ENCODE measurements around the gene APH1A. TPM values are rescaled to one million over a fixed set of nuclear protein-coding genes. Genes with fewer than 3 reads are reported as not detected.

Gene APH1A
- total RNA-seq, 1 donor from 2014 or later, result 161 TPM

- TF ChIP-seq, protein P1, sequence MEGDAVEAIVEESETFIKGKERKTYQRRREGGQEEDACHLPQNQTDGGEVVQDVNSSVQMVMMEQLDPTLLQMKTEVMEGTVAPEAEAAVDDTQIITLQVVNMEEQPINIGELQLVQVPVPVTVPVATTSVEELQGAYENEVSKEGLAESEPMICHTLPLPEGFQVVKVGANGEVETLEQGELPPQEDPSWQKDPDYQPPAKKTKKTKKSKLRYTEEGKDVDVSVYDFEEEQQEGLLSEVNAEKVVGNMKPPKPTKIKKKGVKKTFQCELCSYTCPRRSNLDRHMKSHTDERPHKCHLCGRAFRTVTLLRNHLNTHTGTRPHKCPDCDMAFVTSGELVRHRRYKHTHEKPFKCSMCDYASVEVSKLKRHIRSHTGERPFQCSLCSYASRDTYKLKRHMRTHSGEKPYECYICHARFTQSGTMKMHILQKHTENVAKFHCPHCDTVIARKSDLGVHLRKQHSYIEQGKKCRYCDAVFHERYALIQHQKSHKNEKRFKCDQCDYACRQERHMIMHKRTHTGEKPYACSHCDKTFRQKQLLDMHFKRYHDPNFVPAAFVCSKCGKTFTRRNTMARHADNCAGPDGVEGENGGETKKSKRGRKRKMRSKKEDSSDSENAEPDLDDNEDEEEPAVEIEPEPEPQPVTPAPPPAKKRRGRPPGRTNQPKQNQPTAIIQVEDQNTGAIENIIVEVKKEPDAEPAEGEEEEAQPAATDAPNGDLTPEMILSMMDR (IDR thresholded peaks at IDR 0.05; ENCODE audit: insufficient read depth, low read length, poor library complexity, severe bottlenecking), result no peak
- no peak for DNase-seq (ENCODE audit: low read depth)
These were observed 33.5 kb upstream of the APH1A start for GRCh38 chr1:150302338-150302737.

GRCh38 chr1:150299716-150300115 lies 30.9 kb upstream of the APH1A start:
- DNase-seq (ENCODE audit: low read depth), result no peak
- no peak overlapping the region for H3K4me3 ChIP-seq (ENCODE audit: low read depth, low read length)
- H3K36me3 ChIP-seq (ENCODE audit: control insufficient read depth, insufficient read depth, low read length), result peaks cover 1% of the 10 kb centered on the region
- TF ChIP-seq, protein P1 (IDR thresholded peaks at IDR 0.05; ENCODE audit: insufficient read depth, low read length, poor library complexity, severe bottlenecking), result no peak
- H3K27me3 ChIP-seq (ENCODE audit: control insufficient read depth, insufficient read depth, low read length), result no peaks in the 10 kb centered on the region

More at GRCh38 chr1:150302338-150302737, 33.5 kb upstream of the APH1A start:
- Histone ChIP-seq H3K27me3 (ENCODE audit: control insufficient read depth, insufficient read depth, low read length) (no peaks in the 10 kb centered on the region), H3K36me3 (ENCODE audit: control insufficient read depth, insufficient read depth, low read length) (peaks cover 1% of the 10 kb centered on the region), H3K4me3 (ENCODE audit: low read depth, low read length) (no peak overlapping the region)

GRCh38 chr1:150295476-150295875 lies 26.7 kb upstream of the APH1A start:
- DNase-seq (ENCODE audit: low read depth), result no peak
- H3K27me3 ChIP-seq (ENCODE audit: control insufficient read depth, insufficient read depth, low read length), result no peaks in the 10 kb centered on the region
- no peak overlapping the region for H3K4me3 ChIP-seq (ENCODE audit: low read depth, low read length)
- TF ChIP-seq, protein P1 (IDR thresholded peaks at IDR 0.05; ENCODE audit: insufficient read depth, low read length, poor library complexity, severe bottlenecking), result no peak
- no peaks in the 10 kb centered on the region for H3K36me3 ChIP-seq (ENCODE audit: control insufficient read depth, insufficient read depth, low read length)

DNA sequence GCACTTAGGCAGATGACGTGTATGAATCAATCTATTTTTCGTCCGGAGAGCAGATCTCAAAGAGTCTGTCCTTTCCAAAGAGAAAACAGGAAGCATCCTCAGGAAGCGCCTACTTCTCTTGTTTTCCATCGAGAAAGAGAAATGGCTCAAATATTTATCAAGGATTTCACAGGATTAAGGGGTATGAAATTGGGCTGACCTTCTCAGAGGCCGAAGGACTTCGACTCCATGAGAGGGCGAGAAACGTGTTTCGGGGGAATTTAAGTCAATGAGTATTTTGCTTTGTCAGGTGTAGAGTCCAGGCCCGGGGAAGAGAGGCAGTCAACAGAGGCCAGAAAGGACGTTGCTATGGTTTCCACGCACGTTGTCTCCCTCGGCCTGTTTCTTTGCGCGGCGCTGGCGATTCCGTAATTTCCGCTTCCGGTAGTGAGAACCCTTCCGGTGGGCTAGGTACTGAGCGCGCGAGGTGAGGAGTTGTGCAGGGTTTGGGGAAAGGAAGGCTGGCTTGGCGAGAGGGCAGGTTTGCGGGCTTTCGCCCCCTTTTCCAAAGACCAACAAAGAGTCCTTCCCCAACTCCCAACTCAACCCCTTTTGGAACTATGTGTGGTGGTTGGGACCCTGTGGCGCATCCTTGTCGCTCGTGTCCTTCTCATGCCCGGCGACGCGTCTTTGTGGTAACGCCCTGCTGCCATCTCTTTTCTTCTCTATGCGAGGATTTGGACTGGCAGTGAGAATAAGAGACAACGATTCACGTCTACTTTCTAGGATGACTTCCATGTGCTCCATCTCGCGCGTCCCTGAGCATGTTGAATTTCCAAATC lies 24.8 kb upstream of the APH1A start, which contains the start of gene MRPS21:
TSS of gene MRPS21 (plus strand) at position 429 of the 821 bp plus-strand sequence. CDS start 506 bp downstream, outside the sequence.
- TF ChIP-seq, protein P1 (IDR thresholded peaks at IDR 0.05; ENCODE audit: insufficient read depth, low read length, poor library complexity, severe bottlenecking), result no peak
- no peaks in the 10 kb centered on the region for H3K27me3 ChIP-seq (ENCODE audit: control insufficient read depth, insufficient read depth, low read length)
- peak; percentile 74 for DNase-seq (ENCODE audit: low read depth)
- H3K4me3 ChIP-seq (ENCODE audit: low read depth, low read length), result peak within 1 kb of the TSS; percentile 87
- no peaks in the 10 kb centered on the region for H3K36me3 ChIP-seq (ENCODE audit: control insufficient read depth, insufficient read depth, low read length)

GRCh38 chr1:150288822-150289221 lies 20.0 kb upstream of the APH1A start:
- TF ChIP-seq, protein P1 (IDR thresholded peaks at IDR 0.05; ENCODE audit: insufficient read depth, low read length, poor library complexity, severe bottlenecking), result no peak
- no peak for DNase-seq (ENCODE audit: low read depth)
- Histone ChIP-seq H3K36me3 (ENCODE audit: control insufficient read depth, insufficient read depth, low read length) (no peaks in the 10 kb centered on the region), H3K4me3 (ENCODE audit: low read depth, low read length) (no peak overlapping the region), H3K27me3 (ENCODE audit: control insufficient read depth, insufficient read depth, low read length) (no peaks in the 10 kb centered on the region)

Data from kidney epithelial cell (primary cell).